Loucy (cell line): Measurements from ENCODE around the gene OSBPL9.

Experiments used
- CTCF ChIP-seq: fragments of 200-600 bp; sonication (generic); conservative IDR thresholded peaks from 2 replicates; pipeline ENCODE4 v1.5.1; 2014; ENCODE audit warnings: mild to moderate bottlenecking, antibody characterized with exemption, low read length
- EZH2phosphoT487 ChIP-seq: fragments of 200-600 bp; IDR thresholded peaks from 2 replicates; pipeline ENCODE4 v1.6.1; 2018; ENCODE audit warnings: antibody characterized with exemption, mild to moderate bottlenecking, moderate library complexity, borderline replicate concordance

DNA sequence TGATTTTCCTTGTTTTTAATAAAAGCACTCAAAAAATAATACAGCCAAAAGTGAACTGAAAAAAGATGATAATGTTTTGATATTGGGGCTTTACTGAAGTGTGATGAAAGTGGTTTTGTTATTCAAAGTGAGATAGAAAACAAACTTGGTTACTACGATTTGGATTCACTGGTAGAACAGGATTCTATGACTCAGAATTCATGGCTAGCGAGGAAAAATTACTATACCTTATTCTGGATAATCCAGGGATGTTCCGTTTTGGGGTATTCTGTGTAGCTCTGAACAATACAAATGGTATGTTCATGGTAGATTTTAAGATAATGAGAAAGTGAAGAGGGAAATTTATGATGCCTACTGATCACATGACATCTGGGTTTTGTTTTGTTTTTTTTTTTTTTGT, 144.0 kb downstream of the OSBPL9 start:
- no peak for TF ChIP-seq CTCF
- TF ChIP-seq EZH2phosphoT487, result no peak
